H7 (cell line): ENCODE results near the gene LRRC9. TPM values are rescaled to one million over a fixed set of nuclear protein-coding genes. Genes with fewer than 3 reads are reported as not detected.

Experiments
- DNase-seq: peaks from one replicate; pipeline ENCODE4 v3.0.0; 2012
- H3K27me3 ChIP-seq: 2 replicates; pipeline ENCODE4 v1.6.0; 2011; ENCODE audit warnings: mild to moderate bottlenecking, low read length; ENCODE audit not compliant: control insufficient read depth, insufficient read depth
- H3K36me3 ChIP-seq: replicated peaks from 2 replicates; pipeline ENCODE4 v1.5.1; 2011; ENCODE audit warnings: low read length; ENCODE audit not compliant: control insufficient read depth, insufficient read depth
- H3K4me3 ChIP-seq: 2 replicates; pipeline ENCODE4 v1.5.1; 2011; ENCODE audit warnings: low read depth, mild to moderate bottlenecking, control low read depth, low read length, moderate library complexity; ENCODE audit not compliant: insufficient read depth
- total RNA-seq: library from RNA; depleted of rRNA; stranded (reverse); fragments of >200 nt; shearing (Covaris generic); gene quantifications from 2 replicates; pipeline ENCODE4 v1.2.3, GENCODE V29; 2014; rRNA removed

LRRC9 gene
- total RNA-seq = 0.30 and 0.38 TPM in 2 replicates

GRCh38 chr14:59919570-59920377 lies at the start of gene LRRC9:
TSS of gene LRRC9 (plus strand) at chr14:59920144.
- DNase-seq = peak; percentile 88
- Histone ChIP-seq H3K36me3 (no peaks in the 10 kb centered on the region; the same call in 1 of the 2 replicates), H3K4me3 (peak within 1 kb of the TSS; percentile 68), H3K27me3 (no peaks in the 10 kb centered on the region)

GRCh38 chr14:59870277-59871165 lies 49.4 kb upstream of the LRRC9 start, which contains the start of gene RTN1:
TSS of gene RTN1 (minus strand) at chr14:59870776. CDS start at chr14:59870630, 146 bp downstream.
- Histone ChIP-seq H3K4me3 (peak within 1 kb of the TSS; percentile 48), H3K27me3 (peaks cover 52% of the 10 kb centered on the region), H3K36me3 (no peaks in the 10 kb centered on the region)
- DNase-seq = peak; percentile 86

- Histone ChIP-seq H3K4me3 (peak overlapping the region; percentile 48), H3K36me3 (no peaks in the 10 kb centered on the region), H3K27me3 (peaks cover 52% of the 10 kb centered on the region)
- DNase-seq = no peak
Measured at GRCh38 chr14:59871166-59871495, 48.8 kb upstream of the LRRC9 start.

DNA sequence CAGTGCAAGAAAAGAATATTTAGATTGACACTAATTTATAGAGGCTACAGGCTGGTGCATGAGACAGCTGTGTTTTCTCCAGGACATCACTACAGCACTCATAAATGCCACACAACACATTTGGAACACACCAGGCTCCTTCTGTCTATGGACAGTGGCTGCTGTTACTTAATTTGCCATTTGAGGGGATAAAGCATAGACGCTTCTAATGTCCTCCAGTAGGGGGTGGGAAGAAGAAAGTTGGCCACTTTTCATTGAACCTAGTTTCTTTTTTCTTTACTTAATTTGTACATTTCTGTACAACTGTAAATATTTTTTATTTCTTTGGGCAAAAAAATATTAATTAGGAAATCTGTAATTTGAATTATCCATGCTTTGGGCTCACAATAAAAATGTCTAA lies 37.0 kb upstream of the LRRC9 start:
- DNase-seq = peak; percentile 21
- Histone ChIP-seq H3K27me3 (no peaks in the 10 kb centered on the region), H3K36me3 (no peaks in the 10 kb centered on the region), H3K4me3 (no peak overlapping the region)

DNA sequence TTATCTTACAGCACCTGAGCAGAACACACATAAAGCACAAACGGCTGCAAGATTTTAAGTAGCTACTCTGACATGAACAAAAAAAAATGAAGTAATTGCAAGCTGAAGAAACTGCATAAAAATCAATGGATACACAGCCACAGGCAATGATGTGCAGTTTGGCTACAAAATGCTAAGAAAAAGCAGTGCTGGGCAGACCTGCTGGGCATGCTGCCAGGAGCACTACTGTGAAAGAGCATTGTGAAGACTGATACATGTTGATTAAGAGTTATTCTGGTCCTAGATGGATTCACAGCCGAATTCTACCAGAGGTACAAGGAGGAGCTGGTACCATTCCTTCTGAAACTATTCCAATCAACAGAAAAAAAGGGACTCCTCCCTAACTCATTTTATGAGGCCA lies 29.3 kb upstream of the LRRC9 start:
- Histone ChIP-seq H3K27me3 (no peaks in the 10 kb centered on the region), H3K4me3 (no peak overlapping the region), H3K36me3 (no peaks in the 10 kb centered on the region)
- DNase-seq = no peak

- H3K27me3 ChIP-seq = no peaks in the 10 kb centered on the region
- DNase-seq = no peak
- H3K36me3 ChIP-seq = no peaks in the 10 kb centered on the region
- H3K4me3 ChIP-seq = no peak overlapping the region
Measured at GRCh38 chr14:59895721-59896120, 24.2 kb upstream of the LRRC9 start.

DNA sequence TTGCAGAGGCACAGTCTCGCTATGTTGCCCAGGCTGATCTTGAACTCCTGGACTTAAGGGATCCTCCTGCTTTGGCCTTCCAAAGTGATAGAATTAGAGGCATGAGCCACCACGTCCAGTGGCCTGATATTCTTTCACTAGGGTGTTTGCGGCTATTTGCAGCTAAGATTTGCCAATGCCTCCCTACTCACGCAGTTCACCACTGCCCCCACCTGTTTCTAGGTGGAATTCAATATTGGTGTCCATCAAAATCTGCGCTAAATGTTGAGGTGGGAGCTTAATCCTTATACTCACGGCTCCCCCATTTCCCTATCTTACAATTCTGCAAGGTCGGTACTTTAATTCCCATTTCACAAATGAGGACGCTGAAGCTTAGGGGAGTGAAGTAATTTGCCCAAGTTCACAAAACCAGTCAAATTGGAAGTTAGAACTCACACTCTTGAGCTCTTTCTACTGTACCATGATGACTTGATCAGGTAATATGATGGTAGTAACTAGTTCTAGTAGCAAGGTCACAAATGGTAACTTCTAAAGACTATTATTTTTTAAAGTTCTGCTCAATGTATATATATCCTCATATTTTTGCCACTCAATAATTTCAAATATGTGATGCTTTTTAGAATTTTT lies 22.1 kb upstream of the LRRC9 start:
- Histone ChIP-seq H3K27me3 (no peaks in the 10 kb centered on the region), H3K36me3 (no peaks in the 10 kb centered on the region), H3K4me3 (no peak overlapping the region)
- no peak for DNase-seq

DNA sequence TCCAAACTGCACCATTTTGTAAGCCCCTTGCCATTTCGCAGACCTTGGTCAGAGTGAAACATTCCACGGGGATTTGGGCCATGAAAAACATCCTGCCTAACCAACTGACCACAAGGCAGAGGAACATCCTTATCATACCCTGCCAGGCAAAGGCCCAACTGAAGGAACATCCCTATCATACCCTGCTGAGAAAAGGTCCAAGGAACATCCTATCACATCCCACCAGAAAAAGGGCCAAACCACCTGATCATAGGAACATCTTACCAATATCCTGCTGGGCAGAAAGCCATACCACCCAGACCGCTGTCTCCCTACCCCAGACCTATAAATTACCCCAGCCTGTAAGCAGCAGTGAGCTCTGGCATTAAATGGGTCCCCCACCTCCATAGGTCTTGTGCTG lies 19.4 kb upstream of the LRRC9 start:
- Histone ChIP-seq H3K27me3 (no peaks in the 10 kb centered on the region), H3K4me3 (no peak overlapping the region), H3K36me3 (no peaks in the 10 kb centered on the region)
- DNase-seq = no peak

- DNase-seq = no peak
- no peaks in the 10 kb centered on the region for H3K27me3 ChIP-seq
- no peaks in the 10 kb centered on the region for H3K36me3 ChIP-seq
- H3K4me3 ChIP-seq = no peak overlapping the region
Measured at GRCh38 chr14:59904184-59904583, 15.8 kb upstream of the LRRC9 start.

DNA sequence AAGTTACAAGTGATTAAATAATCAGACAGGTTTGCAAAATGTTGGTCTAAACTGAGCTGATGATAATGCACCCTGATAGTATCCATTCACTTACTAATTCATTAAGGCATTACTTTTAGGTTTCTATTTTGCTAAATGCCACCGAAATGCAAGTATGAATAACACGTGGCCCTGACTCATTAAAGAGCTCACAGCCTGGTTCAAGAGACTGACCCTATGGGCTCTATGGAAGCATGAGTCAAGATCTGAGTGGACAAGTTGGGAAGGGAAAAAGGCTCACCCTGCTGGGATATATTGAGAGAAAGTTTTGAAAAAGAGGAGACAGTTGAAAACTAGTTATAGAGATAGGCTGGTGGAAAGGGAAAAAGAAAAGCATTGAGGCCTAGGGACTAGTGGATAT lies 14.8 kb upstream of the LRRC9 start:
- Histone ChIP-seq H3K36me3 (no peaks in the 10 kb centered on the region), H3K4me3 (no peak overlapping the region), H3K27me3 (no peaks in the 10 kb centered on the region)
- DNase-seq = no peak

DNA sequence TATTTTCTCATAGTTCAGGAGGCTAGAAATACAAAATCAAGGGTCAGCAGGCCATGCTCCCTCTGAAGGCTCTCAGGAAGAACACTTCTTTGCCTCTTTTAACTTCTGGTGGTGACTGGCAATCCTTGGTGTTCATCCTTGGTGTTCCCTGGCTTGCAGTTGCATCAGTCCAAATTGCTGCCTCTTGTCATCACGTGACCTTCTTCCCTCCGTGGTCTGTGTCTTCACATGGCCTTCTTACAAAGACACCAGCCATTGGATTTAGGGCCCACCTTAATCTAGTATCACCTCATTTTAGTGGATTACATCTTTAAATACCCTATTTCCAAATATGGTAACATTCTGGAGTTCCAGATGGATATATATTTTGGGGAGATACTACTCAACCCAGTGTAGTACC lies 7.5 kb upstream of the LRRC9 start:
- Histone ChIP-seq H3K4me3 (no peak overlapping the region), H3K27me3 (no peaks in the 10 kb centered on the region), H3K36me3 (no peaks in the 10 kb centered on the region; the same call in 1 of the 2 replicates)
- no peak for DNase-seq

DNA sequence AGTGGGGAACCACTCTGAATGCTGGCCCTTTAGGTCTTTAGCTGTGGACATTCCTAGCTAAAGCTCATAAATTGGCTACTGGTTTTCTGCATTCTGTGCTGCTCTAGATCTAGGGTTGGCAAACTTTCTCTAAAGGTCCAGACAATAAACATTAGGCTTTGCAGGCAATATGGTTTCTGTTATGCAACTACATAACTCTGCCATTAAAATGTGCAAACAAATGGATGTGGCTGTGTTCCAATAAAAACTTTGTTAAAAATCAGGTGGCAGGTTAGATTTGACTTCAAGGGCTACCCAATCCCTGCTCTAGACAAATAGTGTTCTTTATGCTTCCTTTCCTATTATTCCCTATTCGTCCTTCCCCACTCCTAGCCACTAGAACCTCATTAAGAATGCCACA lies 6.8 kb upstream of the LRRC9 start:
- no peak for DNase-seq
- H3K4me3 ChIP-seq = no peak overlapping the region
- H3K27me3 ChIP-seq = no peaks in the 10 kb centered on the region
- no peaks in the 10 kb centered on the region; the same call in 1 of the 2 replicates for H3K36me3 ChIP-seq

- peak; percentile 19 for DNase-seq
- no peaks in the 10 kb centered on the region for H3K27me3 ChIP-seq
- no peaks in the 10 kb centered on the region; the same call in 1 of the 2 replicates for H3K36me3 ChIP-seq
- H3K4me3 ChIP-seq = peak overlapping the region; percentile 68
Measured at GRCh38 chr14:59918824-59919569, 947 bp upstream of the LRRC9 start.

- no peaks in the 10 kb centered on the region; the same call in 1 of the 2 replicates for H3K36me3 ChIP-seq
- DNase-seq = no peak
- H3K27me3 ChIP-seq = no peaks in the 10 kb centered on the region
- H3K4me3 ChIP-seq = peak overlapping the region; percentile 44
Measured at GRCh38 chr14:59920378-59920683, 387 bp downstream of the LRRC9 start.
